HPDE6-E6E7 (cell line): ENCODE results near the gene GLIPR1L2.

Experiments used
- DNase-seq: peaks from one replicate; pipeline ENCODE4 v3.0.0; 2011; ENCODE audit warnings: missing footprints; ENCODE audit errors: extremely low spot score

The GLIPR1L2 gene

GRCh38 chr12:75477137-75477536 lies 86.2 kb downstream of the GLIPR1L2 start:
- DNase-seq = no peak

- no peak for DNase-seq
These were observed 87.4 kb downstream of the GLIPR1L2 start for GRCh38 chr12:75478116-75478794.

- no peak for DNase-seq
These were observed 89.1 kb downstream of the GLIPR1L2 start for GRCh38 chr12:75479963-75480461.

- peak; percentile 71 for DNase-seq
These were observed 89.6 kb downstream of the GLIPR1L2 start, which contains the start of gene GLIPR1 for GRCh38 chr12:75480469-75480949. Gene GLIPR1, plus strand, starts transcription at chr12:75480755. Its CDS starts 126 bp downstream, at chr12:75480881.

- DNase-seq = no peak
These were observed 90.3 kb downstream of the GLIPR1L2 start for GRCh38 chr12:75481013-75481705.

GRCh38 chr12:75481774-75482173 lies 90.9 kb downstream of the GLIPR1L2 start:
- DNase-seq = no peak
